Transverse colon (tissue), 4 donors: ENCODE results near the gene TRAM1L1. TPM values are rescaled to one million over a fixed set of nuclear protein-coding genes. Genes with fewer than 3 reads are reported as not detected.

Source experiments
- DNase-seq: peaks from one replicate; pipeline ENCODE4 v3.0.0-alpha.2; 2019
- H3K27ac ChIP-seq, 4 donors: fragments of 200-600 bp; sonication (generic); 2 replicates each; pipeline ENCODE4 v1.5.1; 2016 to 2018; ENCODE audit warnings: inconsistent platforms in 4 of 4
- H3K27me3 ChIP-seq: fragments of 200-600 bp; sonication (generic); 2 replicates; pipeline ENCODE4 v1.5.1; 2017; ENCODE audit warnings: inconsistent platforms
- H3K36me3 ChIP-seq, 4 donors: fragments of 200-600 bp; sonication (generic); 2 replicates each; pipeline ENCODE4 v1.5.1; 2017 to 2019; ENCODE audit warnings: inconsistent platforms in 4 of 4
- H3K4me1 ChIP-seq, 4 donors: fragments of 200-600 bp; sonication (generic); 2 replicates each; pipeline ENCODE4 v1.5.1; 2017 to 2020; ENCODE audit warnings: inconsistent platforms in 4 of 4
- H3K4me3 ChIP-seq, 4 donors: fragments of 200-600 bp; sonication (generic); 1 replicate in 1 of 4; 2 replicates in 3 of 4; pipeline versions ENCODE4 v1.5.1 to v1.6.1; 2017 to 2019; ENCODE audit warnings: inconsistent platforms in 4 of 4
- H3K9me3 ChIP-seq, 2 donors: fragments of 200-600 bp; sonication (generic); 2 replicates each; pipeline ENCODE4 v1.5.1; 2017 to 2019; ENCODE audit warnings: inconsistent platforms in 2 of 2
- CTCF ChIP-seq, 5 experiments: fragments of 200-600 bp in 3 of 5; fragments of 450-650 bp in 2 of 5; sonication (generic) in 3 of 5; IDR thresholded peaks; 1 replicate in 2 of 5; 2 replicates in 3 of 5; pipeline ENCODE4 v1.5.1; 2016 to 2017; ENCODE audit warnings: antibody characterized with exemption in 5 of 5, inconsistent platforms in 3 of 5, mild to moderate bottlenecking in 2 of 5, moderate library complexity in 1 of 5
- EP300 ChIP-seq: sonication (generic); formaldehyde crosslinking; IDR thresholded peaks from one replicate; pipeline ENCODE4 v1.6.1; 2017; ENCODE audit warnings: antibody characterized with exemption, low read depth
- POLR2A ChIP-seq: fragments of 450-650 bp; IDR thresholded peaks from one replicate; pipeline ENCODE4 v1.6.1; 2016; ENCODE audit warnings: antibody characterized with exemption, mild to moderate bottlenecking, moderate library complexity
- POLR2AphosphoS5 ChIP-seq, 3 donors: sonication (generic); formaldehyde crosslinking; IDR thresholded peaks; one replicate each; pipeline ENCODE4 v1.6.1; 2016; ENCODE audit warnings: antibody characterized with exemption in 3 of 3
- WGBS, 2 donors: methylation state at CpG; one replicate each; pipeline ENCODE4 v1.1.5; 2018; ENCODE audit warnings: low coverage in 1 of 2; 5-methylcytosine and 5-hydroxymethylcytosine counted together
- in situ Hi-C, 4 donors: fragments of 200-750 bp; cut with MboI; loops; one replicate each; pipeline versions ENCODE4 v1.15.0 to v1.15.1; 2017; ENCODE audit warnings: low sequenced_read_pairs in 3 of 4, low pct_ligation_motif_present in 1 of 4, low pct_unique_long_range_greater_than_20kb in 1 of 4
- intact Hi-C: fragments of 100-400 bp; cut with DNase I; formaldehyde crosslinking; loops from one replicate; pipeline ENCODE4 v1.15.1; 2023; ENCODE audit warnings: low total_unique reads
- total RNA-seq, 4 donors: library from RNA; depleted of rRNA; stranded (reverse); fragments of >200 nt; gene quantifications; one replicate each; pipeline ENCODE4 v1.1.0, GENCODE V29; 2016

The TRAM1L1 gene
- total RNA-seq, 4 donors from 2014 or later = 0.27 to 0.48 TPM; not detected in 2

GRCh38 chr4:117042962-117043361, 42.4 kb downstream of the TRAM1L1 start:
- H3K4me3 ChIP-seq = no peak overlapping the region
- 82 to 91% methylated on average over 5 of the region's 5 CpGs for WGBS, 2 donors
- TF ChIP-seq POLR2AphosphoS5 (IDR thresholded peaks at IDR 0.05) (no peak), EP300 (no peak), CTCF (IDR thresholded peaks at IDR 0.05) (no peak), POLR2A (no peak)
- DNase-seq = no peak
- intact Hi-C loops = no loop called here
- H3K27ac ChIP-seq = no peak overlapping the region
- no peaks in the 10 kb centered on the region for H3K4me1 ChIP-seq
- no peaks in the 10 kb centered on the region for H3K9me3 ChIP-seq
- no peaks in the 10 kb centered on the region for H3K36me3 ChIP-seq
- in situ Hi-C loops = no loop called here
- H3K27me3 ChIP-seq = no peaks in the 10 kb centered on the region
